Neural cell (in vitro differentiated cells): Measurements from ENCODE around the gene PAN3. TPM values are rescaled to one million over a fixed set of nuclear protein-coding genes. Genes with fewer than 3 reads are reported as not detected.
A peak's percentile ranks its signal among the peaks of the same experiment; 100 is the strongest.

Experiments
- H2AFZ ChIP-seq: fragments of 200-600, 300-800 bp; sonication (generic), shearing (Covaris generic); 2 replicates; pipeline ENCODE4 v1.6.0; 2014; ENCODE audit warnings: low read depth, mild to moderate bottlenecking, antibody characterized with exemption, low read length, moderate library complexity
- H3F3A ChIP-seq: fragments of 200-600 bp; shearing (Covaris generic); 2 replicates; pipeline ENCODE4 v1.6.1; 2016; ENCODE audit warnings: mild to moderate bottlenecking, moderate library complexity, mixed read lengths, antibody characterized with exemption, low read length; ENCODE audit not compliant: insufficient read depth, poor library complexity, severe bottlenecking
- H3K27ac ChIP-seq: fragments of 200-600, 300-800 bp; sonication (generic), shearing (Covaris generic); 2 replicates; pipeline ENCODE4 v1.5.1; 2014; ENCODE audit warnings: mild to moderate bottlenecking, low read length, moderate library complexity
- H3K27me3 ChIP-seq: fragments of 300-800, 200-600 bp; sonication (generic), shearing (Covaris generic); 2 replicates; pipeline ENCODE4 v1.6.0; 2014; ENCODE audit warnings: mild to moderate bottlenecking, low read depth, low read length, moderate library complexity; ENCODE audit not compliant: insufficient read depth
- H3K36me3 ChIP-seq: fragments of 300-800, 200-600 bp; sonication (generic), shearing (Covaris generic); 2 replicates; pipeline ENCODE4 v1.5.1; 2014; ENCODE audit warnings: mild to moderate bottlenecking, antibody characterized with exemption, low read length, moderate library complexity; ENCODE audit not compliant: insufficient read depth
- H3K4me2 ChIP-seq: fragments of 300-800, 200-600 bp; sonication (generic), shearing (Covaris generic); 2 replicates; pipeline ENCODE4 v1.6.0; 2014; ENCODE audit warnings: mild to moderate bottlenecking, low read length
- H3K4me3 ChIP-seq: fragments of 300-800, 200-600 bp; sonication (generic), shearing (Covaris generic); 2 replicates; pipeline ENCODE4 v1.5.1; 2014; ENCODE audit warnings: mild to moderate bottlenecking, low read length, moderate library complexity
- H3K79me2 ChIP-seq: fragments of 200-600 bp; shearing (Covaris generic); replicated peaks from 2 replicates; pipeline ENCODE4 v1.6.0; 2014; ENCODE audit warnings: mild to moderate bottlenecking, low read length, moderate library complexity; ENCODE audit not compliant: insufficient read depth
- H3K9ac ChIP-seq: fragments of 300-800, 200-600 bp; sonication (generic), shearing (Covaris generic); 2 replicates; pipeline ENCODE4 v1.6.1; 2016; ENCODE audit warnings: mild to moderate bottlenecking, low read length, mixed read lengths
- H3K9me2 ChIP-seq: fragments of 200-600 bp; shearing (Covaris generic); 2 replicates; pipeline ENCODE4 v1.6.1; 2016; ENCODE audit warnings: mild to moderate bottlenecking, low read length, mixed read lengths; ENCODE audit not compliant: insufficient read depth
- H3K9me3 ChIP-seq: fragments of 200-600, 300-800 bp; sonication (generic), shearing (Covaris generic); 2 replicates; pipeline ENCODE4 v1.6.1; 2016; ENCODE audit warnings: mild to moderate bottlenecking, mixed run types, low read length, moderate library complexity, mixed read lengths
- H4K20me1 ChIP-seq: fragments of 200-600 bp; shearing (Covaris generic); 2 replicates; pipeline ENCODE4 v1.6.1; 2016; ENCODE audit warnings: mild to moderate bottlenecking, mixed run types; ENCODE audit not compliant: insufficient read depth
- CTCF ChIP-seq: fragments of 450-650 bp; IDR thresholded peaks from 2 replicates; pipeline ENCODE4 v1.5.1; 2014; ENCODE audit warnings: antibody characterized with exemption, mild to moderate bottlenecking, moderate library complexity; ENCODE audit not compliant: poor library complexity, severe bottlenecking
- EP300 ChIP-seq: fragments of 450-650 bp; conservative IDR thresholded peaks from 2 replicates; pipeline ENCODE4 v1.6.1; 2014; ENCODE audit warnings: antibody characterized with exemption, mild to moderate bottlenecking, moderate library complexity; ENCODE audit not compliant: poor library complexity, severe bottlenecking
- EZH2 ChIP-seq: fragments of 200-600, 300-800 bp; shearing (Covaris generic), sonication (generic); IDR thresholded peaks from 2 replicates; pipeline ENCODE4 v1.6.1; 2014; ENCODE audit warnings: antibody characterized with exemption, low read length, borderline replicate concordance, mild to moderate bottlenecking; ENCODE audit not compliant: insufficient read depth, poor library complexity, severe bottlenecking
- MXI1 ChIP-seq: fragments of 450-650 bp; conservative IDR thresholded peaks from 2 replicates; pipeline ENCODE4 v1.6.1; 2014; ENCODE audit warnings: antibody characterized with exemption, mild to moderate bottlenecking; ENCODE audit not compliant: poor library complexity, severe bottlenecking
- POLR2AphosphoS5 ChIP-seq: IDR thresholded peaks from 2 replicates; pipeline ENCODE4 v1.6.1; 2012
- RAD21 ChIP-seq: fragments of 450-650 bp; conservative IDR thresholded peaks from 2 replicates; pipeline ENCODE4 v1.6.1; 2014; ENCODE audit warnings: antibody characterized with exemption, mild to moderate bottlenecking, moderate library complexity
- REST ChIP-seq: IDR thresholded peaks from 2 replicates; pipeline ENCODE4 v1.6.1; 2012; ENCODE audit warnings: borderline replicate concordance
- SMC3 ChIP-seq: fragments of 450-650 bp; conservative IDR thresholded peaks from 2 replicates; pipeline ENCODE4 v1.6.1; 2014; ENCODE audit warnings: antibody characterized with exemption, mild to moderate bottlenecking, moderate library complexity; ENCODE audit not compliant: poor library complexity
- TAF1 ChIP-seq: IDR thresholded peaks from 2 replicates; pipeline ENCODE4 v1.6.1; 2012; ENCODE audit warnings: low read depth
- polyA plus RNA-seq: library from polyadenylated mRNA; depleted of rRNA; stranded (reverse); fragments of >200 nt; gene quantifications from 2 replicates; pipeline ENCODE4 v1.2.3, GENCODE V29; 2014

The PAN3 gene
- polyA plus RNA-seq, 1 donor from 2014 or later: 44.0 TPM

DNA sequence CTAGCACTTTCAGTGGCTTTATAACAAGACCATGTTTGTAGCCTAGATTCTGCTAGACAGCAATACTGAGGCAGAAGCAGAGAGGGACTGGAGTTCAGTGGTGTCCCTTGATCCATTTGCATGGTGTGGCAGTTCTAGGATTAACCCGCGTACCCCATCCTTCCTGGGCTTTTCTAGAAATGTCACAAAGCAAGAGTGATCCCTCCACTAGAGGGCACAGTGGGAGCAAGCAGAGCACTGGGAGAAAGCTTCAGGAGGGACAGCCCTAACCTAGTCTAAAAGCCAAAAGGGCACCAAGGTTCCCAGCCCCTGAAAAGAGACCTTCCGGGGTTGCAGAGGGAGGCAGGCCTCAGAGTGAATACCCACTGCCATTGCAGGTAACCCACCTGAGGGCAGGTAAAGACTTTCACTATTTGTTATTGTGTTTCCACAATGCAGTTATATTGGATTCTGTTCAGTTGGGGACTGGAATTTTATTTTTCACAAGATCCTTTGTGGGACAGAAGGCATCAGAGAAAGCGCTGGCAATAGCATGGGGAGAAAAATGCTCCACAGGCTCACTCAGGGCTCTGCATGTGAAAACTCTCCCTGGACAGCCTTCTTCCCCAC, 185.9 kb downstream of the PAN3 start:
- no peak overlapping the region for H3K27ac ChIP-seq

GRCh38 chr13:28325022-28325421, 186.7 kb downstream of the PAN3 start:
- H3K9me3 ChIP-seq: no peaks in the 10 kb centered on the region
- H2AFZ ChIP-seq: no peak overlapping the region
- H3K4me2 ChIP-seq: no peak overlapping the region
- no peak overlapping the region for H3K4me3 ChIP-seq
- no peaks in the 10 kb centered on the region for H3K9me2 ChIP-seq
- H4K20me1 ChIP-seq: no peaks in the 10 kb centered on the region
- H3K27me3 ChIP-seq: no peaks in the 10 kb centered on the region
- no peaks in the 10 kb centered on the region for H3F3A ChIP-seq
- H3K27ac ChIP-seq: no peak overlapping the region
- H3K79me2 ChIP-seq: no peaks in the 10 kb centered on the region
- H3K36me3 ChIP-seq: no peaks in the 10 kb centered on the region
- no peak overlapping the region for H3K9ac ChIP-seq
- TF ChIP-seq EZH2 (no peak), CTCF (no peak), REST (no peak), TAF1 (no peak), MXI1 (no peak)

More for the DNA sequence above, 185.9 kb downstream of the PAN3 start:
- H3K36me3 ChIP-seq: no peaks in the 10 kb centered on the region
- H3K4me2 ChIP-seq: no peak overlapping the region
- no peaks in the 10 kb centered on the region for H3K9me2 ChIP-seq
- H3K27me3 ChIP-seq: no peaks in the 10 kb centered on the region
- H3K9ac ChIP-seq: no peak overlapping the region
- no peak overlapping the region for H2AFZ ChIP-seq
- H3F3A ChIP-seq: no peaks in the 10 kb centered on the region
- no peak overlapping the region for H3K4me3 ChIP-seq
- H3K9me3 ChIP-seq: no peaks in the 10 kb centered on the region
- no peaks in the 10 kb centered on the region for H3K79me2 ChIP-seq
- TF ChIP-seq MXI1: no peak
- TF ChIP-seq RAD21: peak; percentile 63
- no peak for TF ChIP-seq TAF1
- TF ChIP-seq EZH2: no peak
- peak; percentile 63 for TF ChIP-seq CTCF
- peak; percentile 73 for TF ChIP-seq SMC3
- TF ChIP-seq EP300: no peak
- no peak for TF ChIP-seq POLR2AphosphoS5
- TF ChIP-seq REST: no peak
- H4K20me1 ChIP-seq: no peaks in the 10 kb centered on the region
